PC-9 (cell line): ENCODE data around the gene VGF. TPM values are rescaled to one million over a fixed set of nuclear protein-coding genes. Genes with fewer than 3 reads are reported as not detected.

Experiments
- BruUV-seq: library from RNA; stranded (reverse); fragments of 400-500 nt; replicated peaks from 2 replicates; lab custom pipeline; 2021; lab: Mats Ljungman, UMichigan
- CTCF ChIA-PET: fragments of 300-600 bp; sonication (Branson Sonifier 250); formaldehyde crosslinking; loops from one replicate; lab custom pipeline; 2022; ENCODE audit warnings: antibody characterized with exemption; lab: Charles Lee
- POLR2A ChIA-PET: fragments of 300-600 bp; sonication (Branson Sonifier 250); formaldehyde crosslinking; loops from one replicate; lab custom pipeline; 2022; ENCODE audit warnings: antibody characterized with exemption; ENCODE audit not compliant: unreplicated experiment; lab: Charles Lee
- DNase-seq, 2 experiments: peaks; one replicate each; pipeline versions ENCODE4 v3.0.0 to v3.0.0-alpha.2; 2015 to 2022; ENCODE audit warnings: mixed read lengths in 1 of 2
- H2AFZ ChIP-seq: fragments of 200-600 bp; sonication (generic); 2 replicates; pipeline ENCODE4 v1.8.1; 2017; ENCODE audit warnings: antibody characterized with exemption
- H3F3A ChIP-seq: fragments of 200-600 bp; sonication (generic); 2 replicates; pipeline ENCODE4 v1.8.1; 2017; ENCODE audit warnings: antibody characterized with exemption, mild to moderate bottlenecking, low read depth; ENCODE audit not compliant: insufficient read depth
- H3K27ac ChIP-seq: fragments of 200-600 bp; sonication (generic); 2 replicates; pipeline ENCODE4 v1.6.1; 2016; ENCODE audit warnings: mixed run types
- H3K27me3 ChIP-seq: fragments of 200-600 bp; sonication (generic); 2 replicates; pipeline ENCODE4 v1.6.1; 2016; ENCODE audit warnings: low read depth, mixed run types; ENCODE audit not compliant: insufficient read depth
- H3K36me3 ChIP-seq: fragments of 200-600 bp; sonication (generic); 2 replicates; pipeline ENCODE4 v1.6.1; 2016; ENCODE audit warnings: low read depth, mixed run types
- H3K4me1 ChIP-seq: fragments of 200-600 bp; sonication (generic); replicated peaks from 2 replicates; pipeline ENCODE4 v1.6.1; 2016; ENCODE audit warnings: mixed run types; ENCODE audit not compliant: insufficient read depth
- H3K4me2 ChIP-seq: fragments of 200-600 bp; sonication (generic); 2 replicates; pipeline ENCODE4 v1.6.1; 2017; ENCODE audit warnings: mixed run types
- H3K4me3 ChIP-seq: fragments of 200-600 bp; sonication (generic); 2 replicates; pipeline ENCODE4 v1.6.1; 2016; ENCODE audit warnings: mixed run types
- H3K79me2 ChIP-seq: fragments of 200-600 bp; sonication (generic); 2 replicates; pipeline ENCODE4 v1.6.1; 2017; ENCODE audit warnings: low read depth, mixed run types
- H3K9me2 ChIP-seq: fragments of 200-600 bp; sonication (generic); 2 replicates; pipeline ENCODE4 v1.8.1; 2017; ENCODE audit warnings: mild to moderate bottlenecking; ENCODE audit not compliant: insufficient read depth
- H3K9me3 ChIP-seq: fragments of 200-600 bp; sonication (generic); 2 replicates; pipeline ENCODE4 v1.8.1; 2016; ENCODE audit warnings: low read depth; ENCODE audit not compliant: insufficient read depth
- H4K20me1 ChIP-seq: fragments of 200-600 bp; sonication (generic); 2 replicates; pipeline ENCODE4 v1.8.1; 2017; ENCODE audit not compliant: insufficient read depth
- CTCF ChIP-seq: fragments of 200-600 bp; sonication (generic); conservative IDR thresholded peaks from 2 replicates; pipeline ENCODE4 v1.6.1; 2017; ENCODE audit warnings: mixed run types, antibody characterized with exemption, mild to moderate bottlenecking, moderate library complexity
- EZH2 ChIP-seq: fragments of 200-600 bp; sonication (generic); IDR thresholded peaks from 2 replicates; pipeline ENCODE4 v1.8.0; 2017; ENCODE audit warnings: antibody characterized with exemption, low read depth
- intact Hi-C: fragments of 100-400 bp; cut with micrococcal nuclease; formaldehyde crosslinking; loops from one replicate; pipeline ENCODE4 v1.10.0; 2022; ENCODE audit not compliant: unreplicated experiment
- total RNA-seq: library from RNA; stranded (reverse); gene quantifications from 2 replicates; pipeline ENCODE4 v1.2.3, GENCODE V29; 2021

The VGF gene
- total RNA-seq, 1 experiment from 2014 or later: 2.1 TPM

- no peaks in the 10 kb centered on the region for H3K79me2 ChIP-seq
- CTCF ChIA-PET: interaction anchor here (0.6 kb wide), 1 partner anchor 87 kb away, joined by 3 read pairs; no protein-coding TSS in a partner anchor
- no peak for DNase-seq
- H3K9me3 ChIP-seq: no peaks in the 10 kb centered on the region
- H3K27ac ChIP-seq: no peak overlapping the region
- H4K20me1 ChIP-seq: no peaks in the 10 kb centered on the region
- no peaks in the 10 kb centered on the region for H3K27me3 ChIP-seq
- intact Hi-C loops: no loop called here
- TF ChIP-seq EZH2 (no peak), CTCF (no peak)
- no peak overlapping the region for H3K4me3 ChIP-seq
- no peaks in the 10 kb centered on the region for H3K4me1 ChIP-seq
- POLR2A ChIA-PET: interaction anchor here (0.6 kb wide), 1 partner anchor 101 kb away, joined by 8 read pairs; the partner anchor contains the start of gene TRIM56
- no TSS peak for BruUV-seq
- H3F3A ChIP-seq: no peaks in the 10 kb centered on the region
- no peaks in the 10 kb centered on the region for H3K36me3 ChIP-seq
- H3K9me2 ChIP-seq: no peaks in the 10 kb centered on the region
- no peak overlapping the region for H2AFZ ChIP-seq
- H3K4me2 ChIP-seq: no peak overlapping the region
These were observed 20.8 kb upstream of the VGF start for GRCh38 chr7:101186194-101186593.

- Histone ChIP-seq H3K9me3 (no peaks in the 10 kb centered on the region), H3K4me2 (no peak overlapping the region), H3K27me3 (no peaks in the 10 kb centered on the region), H3K27ac (no peak overlapping the region), H3K4me1 (no peaks in the 10 kb centered on the region), H3K36me3 (no peaks in the 10 kb centered on the region), H3K4me3 (no peak overlapping the region), H2AFZ (no peak overlapping the region), H3K79me2 (no peaks in the 10 kb centered on the region), H3K9me2 (no peaks in the 10 kb centered on the region), H4K20me1 (no peaks in the 10 kb centered on the region), H3F3A (no peaks in the 10 kb centered on the region)
- DNase-seq: no peak
- intact Hi-C loops: no loop called here
- ChIA-PET CTCF (no interaction called here), POLR2A (no interaction called here)
- BruUV-seq: no TSS peak
- no peak for TF ChIP-seq EZH2
- no peak for TF ChIP-seq CTCF
These were observed 20.0 kb upstream of the VGF start for GRCh38 chr7:101185258-101185839.

DNA sequence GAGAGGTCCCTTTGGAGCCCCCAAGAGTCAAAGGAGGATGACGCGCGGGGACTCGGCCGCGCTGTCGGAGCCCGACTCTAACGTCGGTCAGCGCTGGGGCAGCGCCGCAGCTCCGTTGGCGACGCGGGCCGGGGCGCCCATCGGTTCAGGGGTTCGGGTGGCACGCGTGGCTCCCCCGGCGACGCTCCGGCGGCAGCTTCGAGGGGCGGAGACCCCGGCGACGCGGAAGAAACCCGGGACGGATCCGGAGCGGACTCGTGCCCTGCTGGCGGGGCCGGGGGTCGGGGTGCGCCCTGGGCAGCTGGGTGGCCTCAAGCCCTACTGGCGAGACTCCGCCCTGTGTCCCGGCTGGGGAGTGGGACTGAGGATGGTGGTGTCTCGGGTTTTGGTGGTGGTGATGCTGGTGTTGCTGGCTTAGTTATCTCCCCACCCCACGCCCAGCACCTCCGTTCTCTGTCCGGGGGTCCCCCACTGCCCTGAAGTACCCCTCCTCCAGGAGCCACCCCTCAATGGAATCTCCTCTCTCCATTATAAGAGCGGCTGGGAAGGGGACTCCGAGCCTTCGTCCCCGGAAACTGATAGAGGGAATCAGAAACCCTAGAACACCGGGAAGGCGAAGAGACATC, 14.9 kb upstream of the VGF start, which contains the start of gene NAT16:
Gene NAT16 (minus strand): TSS at position 164 of the 626 bp plus-strand sequence. CDS start 5,486 bp downstream, outside the sequence.
- TF ChIP-seq EZH2: no peak
- no peak for TF ChIP-seq CTCF
- Histone ChIP-seq H3K9me3 (no peaks in the 10 kb centered on the region), H3K4me2 (no peak within 1 kb of the TSS), H3K27ac (no peak within 1 kb of the TSS), H4K20me1 (no peaks in the 10 kb centered on the region), H3K36me3 (no peaks in the 10 kb centered on the region), H3F3A (no peaks in the 10 kb centered on the region), H3K79me2 (no peaks in the 10 kb centered on the region), H3K4me3 (no peak within 1 kb of the TSS), H3K9me2 (no peaks in the 10 kb centered on the region), H3K4me1 (no peaks in the 10 kb centered on the region), H2AFZ (no peak within 1 kb of the TSS), H3K27me3 (peaks cover 32% of the 10 kb centered on the region)
- POLR2A ChIA-PET: no interaction called here
- intact Hi-C loops: no loop called here
- no peak for DNase-seq
- CTCF ChIA-PET: no interaction called here
- no TSS peak for BruUV-seq
